Dedifferentiated amniotic fluid mesenchymal stem cell (primary cell): Measurements from ENCODE around the gene TEDDM1.

Experiments
- DNase-seq: peaks from one replicate; pipeline ENCODE4 v3.0.0-alpha.2; 2016; ENCODE audit errors: extremely low spot score

Gene TEDDM1

GRCh38 chr1:182407724-182408123, 7.3 kb upstream of the TEDDM1 start:
- no peak for DNase-seq

- no peak for DNase-seq
Observed at GRCh38 chr1:182406012-182406411, 5.5 kb upstream of the TEDDM1 start.

GRCh38 chr1:182405578-182405977, 5.1 kb upstream of the TEDDM1 start:
- DNase-seq: no peak

- no peak for DNase-seq
Observed at GRCh38 chr1:182404781-182405180, 4.3 kb upstream of the TEDDM1 start.

GRCh38 chr1:182397653-182398393, 2.6 kb downstream of the TEDDM1 start:
- DNase-seq: no peak

GRCh38 chr1:182395906-182396305, 4.6 kb downstream of the TEDDM1 start:
- DNase-seq: no peak

GRCh38 chr1:182394055-182394775, 6.3 kb downstream of the TEDDM1 start:
- DNase-seq: no peak

GRCh38 chr1:182392050-182393028, 8.1 kb downstream of the TEDDM1 start:
- no peak for DNase-seq

- DNase-seq: peak; percentile 77
Observed at GRCh38 chr1:182391362-182392049, 9.0 kb downstream of the TEDDM1 start, which contains the start of gene GLUL. Gene GLUL, minus strand, starts transcription at chr1:182391790. Its CDS starts 3,053 bp downstream, at chr1:182388737.

GRCh38 chr1:182391028-182391361, 9.5 kb downstream of the TEDDM1 start:
- no peak for DNase-seq

GRCh38 chr1:182389619-182390047, 10.8 kb downstream of the TEDDM1 start:
- DNase-seq: no peak

- no peak for DNase-seq
Observed at GRCh38 chr1:182388392-182389134, 11.9 kb downstream of the TEDDM1 start.

- no peak for DNase-seq
Observed at GRCh38 chr1:182387566-182387965, 12.9 kb downstream of the TEDDM1 start.

GRCh38 chr1:182386980-182387379, 13.5 kb downstream of the TEDDM1 start:
- DNase-seq: no peak

GRCh38 chr1:182385885-182386853, 14.3 kb downstream of the TEDDM1 start:
- DNase-seq: no peak

- no peak for DNase-seq
Observed at GRCh38 chr1:182384387-182384960, 16.0 kb downstream of the TEDDM1 start.

- DNase-seq: no peak
Observed at GRCh38 chr1:182383934-182384333, 16.5 kb downstream of the TEDDM1 start.

GRCh38 chr1:182383037-182383661, 17.3 kb downstream of the TEDDM1 start:
- no peak for DNase-seq
